ENCODE data around the gene DYRK3. TPM values are rescaled to one million over a fixed set of nuclear protein-coding genes. Genes with fewer than 3 reads are reported as not detected.
A peak's percentile ranks its signal among the peaks of the same experiment; 100 is the strongest.
"Not testable (repeated sequence)": the region's sequence is repeated elsewhere in the genome, so short reads cannot be mapped to it uniquely, and the experiment has no call there.

Gene DYRK3
- 11.4 TPM for polyA plus RNA-seq (2013, experiment 1 of 2; ENCODE audit: insufficient read length)
- 11.1 TPM for polyA plus RNA-seq (2013, experiment 2 of 2; ENCODE audit: insufficient read length)

GRCh38 chr1:206635080-206635977 is at the start of gene DYRK3:
DYRK3 (plus strand) TSS chr1:206635536; CDS start chr1:206635704, 168 bp downstream.
- peak; percentile 94 for DNase-seq

GRCh38 chr1:206586501-206587445 is 48.6 kb upstream of the DYRK3 start:
- no peak for DNase-seq

GRCh38 chr1:206587904-206588303 is 47.4 kb upstream of the DYRK3 start:
- no peak for DNase-seq

GRCh38 chr1:206588492-206588891 is 46.8 kb upstream of the DYRK3 start:
- no peak for DNase-seq

- peak; percentile 83 for DNase-seq
Measured at GRCh38 chr1:206589206-206589605, 46.1 kb upstream of the DYRK3 start.

GRCh38 chr1:206590025-206590758 is 45.1 kb upstream of the DYRK3 start:
- peak; percentile 43 for DNase-seq

GRCh38 chr1:206591226-206591625 is 44.1 kb upstream of the DYRK3 start:
- DNase-seq, result no peak

GRCh38 chr1:206591696-206592095 is 43.6 kb upstream of the DYRK3 start:
- DNase-seq, result no peak

- no peak for DNase-seq
Measured at GRCh38 chr1:206593351-206593925, 41.9 kb upstream of the DYRK3 start.

- DNase-seq, result no peak
Measured at GRCh38 chr1:206595581-206596318, 39.6 kb upstream of the DYRK3 start.

- no peak for DNase-seq
Measured at GRCh38 chr1:206596319-206596666, 39.0 kb upstream of the DYRK3 start.

GRCh38 chr1:206600527-206600926 is 34.8 kb upstream of the DYRK3 start:
- no peak for DNase-seq

- no peak for DNase-seq
Measured at GRCh38 chr1:206604861-206605260, 30.5 kb upstream of the DYRK3 start.

- DNase-seq, result peak; percentile 13
Measured at GRCh38 chr1:206606867-206607266, 28.5 kb upstream of the DYRK3 start.

GRCh38 chr1:206608108-206608698 is 27.1 kb upstream of the DYRK3 start:
- DNase-seq, result peak; percentile 17

- no peak for DNase-seq
Measured at GRCh38 chr1:206609229-206609991, 25.9 kb upstream of the DYRK3 start.

GRCh38 chr1:206612129-206612876 is 23.0 kb upstream of the DYRK3 start, which contains the start of gene EIF2D:
EIF2D (minus strand) TSS chr1:206612465; CDS start chr1:206612342, 123 bp downstream.
- peak; percentile 94 for DNase-seq

GRCh38 chr1:206626396-206626795 is 8.9 kb upstream of the DYRK3 start:
- not testable (repeated sequence) for DNase-seq

- no peak for DNase-seq
Measured at GRCh38 chr1:206628916-206629315, 6.4 kb upstream of the DYRK3 start.
